WTC11 (cell line): ENCODE data around the gene KEAP1.

Experiments
- ATF2 ChIP-seq: sonication (generic); formaldehyde crosslinking; IDR thresholded peaks from 2 replicates; pipeline ENCODE4 v1.8.1; 2022; ENCODE audit warnings: low read depth, missing genetic modification reagents, borderline replicate concordance
- CBFB ChIP-seq: sonication (generic); formaldehyde crosslinking; IDR thresholded peaks from 2 replicates; pipeline ENCODE4 v1.8.1; 2022; ENCODE audit warnings: mild to moderate bottlenecking, low read depth, missing genetic modification reagents
- E2F4 ChIP-seq: sonication (generic); formaldehyde crosslinking; IDR thresholded peaks from 2 replicates; pipeline ENCODE4 v1.8.1; 2022; ENCODE audit warnings: low read depth, mild to moderate bottlenecking, moderate library complexity, missing genetic modification reagents, borderline replicate concordance
- ESRRA ChIP-seq: sonication (generic); formaldehyde crosslinking; IDR thresholded peaks from 2 replicates; pipeline ENCODE4 v1.8.1; 2022; ENCODE audit warnings: mild to moderate bottlenecking, missing genetic modification reagents, borderline replicate concordance
- FOXP1 ChIP-seq: sonication (generic); formaldehyde crosslinking; IDR thresholded peaks from 2 replicates; pipeline ENCODE4 v1.8.0; 2022; ENCODE audit warnings: missing genetic modification reagents, mild to moderate bottlenecking, moderate library complexity, borderline replicate concordance
- JUN ChIP-seq: sonication (generic); formaldehyde crosslinking; IDR thresholded peaks from 2 replicates; pipeline ENCODE4 v1.8.0; 2023; ENCODE audit warnings: mild to moderate bottlenecking, missing genetic modification reagents
- MYBL2 ChIP-seq: sonication (generic); formaldehyde crosslinking; IDR thresholded peaks from 2 replicates; pipeline ENCODE4 v1.8.1; 2023; ENCODE audit warnings: mild to moderate bottlenecking, moderate library complexity, missing genetic modification reagents
- USF2 ChIP-seq: sonication (generic); formaldehyde crosslinking; IDR thresholded peaks from 2 replicates; pipeline ENCODE4 v1.8.1; 2023; ENCODE audit warnings: mild to moderate bottlenecking, missing genetic modification reagents, moderate library complexity
- ZBTB43 ChIP-seq: sonication (generic); formaldehyde crosslinking; IDR thresholded peaks from 2 replicates; pipeline ENCODE4 v1.8.1; 2023; ENCODE audit warnings: mild to moderate bottlenecking, missing genetic modification reagents
- TF ChIP-seq, protein P1 (sequence below): sonication (generic); formaldehyde crosslinking; IDR thresholded peaks from 2 replicates; pipeline ENCODE4 v1.8.1; 2022; ENCODE audit warnings: mild to moderate bottlenecking, missing genetic modification reagents, moderate library complexity, borderline replicate concordance
- TF ChIP-seq, protein P2 (sequence below): fragments of 200-600 bp; IDR thresholded peaks from 2 replicates; pipeline ENCODE4 v1.8.0; 2022; ENCODE audit warnings: antibody characterized with exemption

DNA sequence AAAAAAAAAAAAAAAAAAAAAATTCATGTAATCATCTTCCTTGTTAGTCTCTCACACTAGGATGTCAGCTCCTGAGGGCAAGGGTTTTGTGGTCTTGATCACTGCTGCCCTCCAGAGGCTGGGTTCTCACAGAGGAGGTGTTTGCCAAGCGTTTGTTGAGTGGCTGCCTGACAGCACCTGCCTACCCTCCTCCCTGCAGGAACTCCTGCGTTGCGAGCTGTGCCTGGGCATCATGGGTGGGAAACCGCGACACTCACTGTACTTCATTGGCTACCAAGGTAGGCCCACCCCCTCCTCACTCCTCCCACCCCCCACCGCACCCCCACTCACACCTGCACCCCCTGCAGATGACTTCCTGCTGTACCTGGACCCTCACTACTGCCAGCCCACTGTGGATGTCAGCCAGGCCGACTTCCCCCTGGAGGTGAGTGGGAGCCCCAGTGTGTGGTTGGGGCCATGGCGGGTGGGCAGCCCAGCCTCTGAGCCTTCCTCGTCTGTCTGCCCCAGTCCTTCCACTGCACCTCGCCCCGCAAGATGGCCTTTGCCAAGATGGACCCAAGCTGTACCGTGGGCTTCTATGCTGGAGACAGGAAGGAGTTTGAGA, 48.6 kb upstream of the KEAP1 start:
- TF ChIP-seq, protein P1, sequence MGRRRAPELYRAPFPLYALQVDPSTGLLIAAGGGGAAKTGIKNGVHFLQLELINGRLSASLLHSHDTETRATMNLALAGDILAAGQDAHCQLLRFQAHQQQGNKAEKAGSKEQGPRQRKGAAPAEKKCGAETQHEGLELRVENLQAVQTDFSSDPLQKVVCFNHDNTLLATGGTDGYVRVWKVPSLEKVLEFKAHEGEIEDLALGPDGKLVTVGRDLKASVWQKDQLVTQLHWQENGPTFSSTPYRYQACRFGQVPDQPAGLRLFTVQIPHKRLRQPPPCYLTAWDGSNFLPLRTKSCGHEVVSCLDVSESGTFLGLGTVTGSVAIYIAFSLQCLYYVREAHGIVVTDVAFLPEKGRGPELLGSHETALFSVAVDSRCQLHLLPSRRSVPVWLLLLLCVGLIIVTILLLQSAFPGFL (CRISPR knock-in tag), result no peak
- TF ChIP-seq, protein P2, sequence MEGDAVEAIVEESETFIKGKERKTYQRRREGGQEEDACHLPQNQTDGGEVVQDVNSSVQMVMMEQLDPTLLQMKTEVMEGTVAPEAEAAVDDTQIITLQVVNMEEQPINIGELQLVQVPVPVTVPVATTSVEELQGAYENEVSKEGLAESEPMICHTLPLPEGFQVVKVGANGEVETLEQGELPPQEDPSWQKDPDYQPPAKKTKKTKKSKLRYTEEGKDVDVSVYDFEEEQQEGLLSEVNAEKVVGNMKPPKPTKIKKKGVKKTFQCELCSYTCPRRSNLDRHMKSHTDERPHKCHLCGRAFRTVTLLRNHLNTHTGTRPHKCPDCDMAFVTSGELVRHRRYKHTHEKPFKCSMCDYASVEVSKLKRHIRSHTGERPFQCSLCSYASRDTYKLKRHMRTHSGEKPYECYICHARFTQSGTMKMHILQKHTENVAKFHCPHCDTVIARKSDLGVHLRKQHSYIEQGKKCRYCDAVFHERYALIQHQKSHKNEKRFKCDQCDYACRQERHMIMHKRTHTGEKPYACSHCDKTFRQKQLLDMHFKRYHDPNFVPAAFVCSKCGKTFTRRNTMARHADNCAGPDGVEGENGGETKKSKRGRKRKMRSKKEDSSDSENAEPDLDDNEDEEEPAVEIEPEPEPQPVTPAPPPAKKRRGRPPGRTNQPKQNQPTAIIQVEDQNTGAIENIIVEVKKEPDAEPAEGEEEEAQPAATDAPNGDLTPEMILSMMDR, result no peak
- TF ChIP-seq E2F4 (no peak), JUN (no peak), USF2 (no peak), ATF2 (CRISPR knock-in tag) (no peak), CBFB (CRISPR knock-in tag) (no peak), ZBTB43 (no peak), MYBL2 (CRISPR knock-in tag) (no peak), ESRRA (CRISPR knock-in tag) (no peak), FOXP1 (CRISPR knock-in tag) (no peak)
